Activated CD8-positive, alpha-beta memory T cell treated with anti-CD3 and anti-CD28 coated beads, Interleukin-2, amount 10 ng/mL, durations not matched to agents 7 days and 5 days (primary cell): ENCODE data around the gene ILK. TPM values are rescaled to one million over a fixed set of nuclear protein-coding genes. Genes with fewer than 3 reads are reported as not detected.

ENCODE experiments used
- ATAC-seq: fragments of 150-1000 bp; cut with Tn5 transposase; one replicate; pipeline ENCODE4 v1.10.0; 2021; ENCODE audit warnings: moderate library complexity
- CTCF ChIA-PET: fragments of 350-600 bp; sonication (Branson Sonifier 250); formaldehyde crosslinking; loops from one replicate; lab custom pipeline; 2021; ENCODE audit warnings: antibody characterized with exemption; lab: Charles Lee
- DNase-seq: peaks from one replicate; pipeline ENCODE4 v3.0.0-alpha.2; 2020
- H3K27ac Mint-ChIP-seq: one replicate; pipeline ENCODE4 v1.8.0; 2021; ENCODE audit warnings: mild to moderate bottlenecking, mixed read lengths
- H3K27me3 Mint-ChIP-seq: one replicate; pipeline ENCODE4 v1.8.0; 2021; ENCODE audit warnings: mixed read lengths
- H3K36me3 Mint-ChIP-seq: one replicate; pipeline ENCODE4 v1.8.0; 2021; ENCODE audit warnings: mild to moderate bottlenecking, mixed read lengths
- H3K4me1 Mint-ChIP-seq: one replicate; pipeline ENCODE4 v1.8.0; 2021; ENCODE audit warnings: mixed read lengths
- H3K4me3 Mint-ChIP-seq: one replicate; pipeline ENCODE4 v1.8.0; 2021; ENCODE audit warnings: mild to moderate bottlenecking, moderate library complexity, mixed read lengths
- H3K9me3 Mint-ChIP-seq: one replicate; pipeline ENCODE4 v1.8.0; 2022; ENCODE audit warnings: low read depth, mixed read lengths
- total RNA-seq, 2 experiments: library from RNA; stranded (reverse); gene quantifications; one replicate each; pipeline ENCODE4 v1.2.3, GENCODE V29; 2021

The ILK gene
- total RNA-seq, 2 experiments from 2014 or later = 151 to 161 TPM

- H3K9me3 Mint-ChIP-seq = no peaks in the 10 kb centered on the region
- CTCF ChIA-PET = interaction anchor here (1.0 to 3.8 kb wide), 21 partner anchors 9 to 225 kb away, joined by 3 to 41 read pairs (median 6); partner anchors contain the start of genes ARFIP2, MRPL17, TIMM10B and TPP1
- peak; percentile 54 for ATAC-seq
- no peaks in the 10 kb centered on the region for H3K27me3 Mint-ChIP-seq
- peaks cover 37% of the 10 kb centered on the region for H3K4me1 Mint-ChIP-seq
- no peak overlapping the region for H3K27ac Mint-ChIP-seq
- peaks cover 39% of the 10 kb centered on the region for H3K36me3 Mint-ChIP-seq
- H3K4me3 Mint-ChIP-seq = no peak overlapping the region
- peak; percentile 80 for DNase-seq
Measured at GRCh38 chr11:6604081-6604626, 580 bp downstream of the ILK start.

GRCh38 chr11:6604790-6605189 is 1.2 kb downstream of the ILK start:
- Mint-ChIP-seq H3K4me1 (peaks cover 37% of the 10 kb centered on the region), H3K27me3 (no peaks in the 10 kb centered on the region)
- no peak for ATAC-seq

DNA sequence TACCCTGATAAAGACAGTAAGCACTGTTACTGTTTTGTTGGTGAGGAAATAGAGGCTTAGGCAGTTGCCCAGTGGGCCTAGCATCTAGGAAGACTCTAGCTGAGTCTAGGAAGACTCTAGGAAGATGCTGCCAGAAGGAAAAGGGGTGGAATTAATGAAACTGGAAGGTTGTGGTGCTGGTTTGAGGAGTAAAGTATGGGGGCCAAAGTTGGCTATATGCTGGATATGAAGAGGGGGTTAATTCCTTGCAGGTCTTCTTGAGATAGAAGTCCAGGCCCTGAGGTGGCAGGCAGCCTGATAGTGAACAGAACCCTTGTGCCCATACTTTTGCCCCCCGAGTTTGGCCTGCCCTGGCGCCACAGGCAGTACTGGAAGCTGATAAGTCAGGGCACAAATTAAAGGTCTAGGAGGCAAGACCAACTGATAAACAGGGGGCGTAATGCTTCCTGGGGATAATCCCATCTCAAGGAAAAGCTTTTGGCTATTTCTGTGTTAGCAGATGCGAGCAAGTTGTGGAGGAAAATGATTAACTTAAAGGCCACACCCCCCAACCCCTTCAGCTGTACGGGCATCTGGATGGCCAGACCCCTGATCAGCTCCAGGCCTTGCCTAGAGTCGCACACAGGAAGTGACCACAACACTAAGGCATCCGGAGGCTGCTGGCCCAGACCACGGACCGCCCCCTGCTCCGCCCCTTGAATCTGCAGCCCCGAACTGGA is 3.1 kb downstream of the ILK start:
- CTCF ChIA-PET = interaction anchor here (0.8 to 3.3 kb wide), 6 partner anchors 11 to 228 kb away, joined by 3 to 18 read pairs (median 4); partner anchors contain the start of genes MRPL17 and TPP1
- H3K27ac Mint-ChIP-seq = no peak overlapping the region
- DNase-seq = peak; percentile 89
- peaks cover 53% of the 10 kb centered on the region for H3K4me1 Mint-ChIP-seq
- H3K9me3 Mint-ChIP-seq = no peaks in the 10 kb centered on the region
- ATAC-seq = peak; percentile 35
- H3K4me3 Mint-ChIP-seq = no peak overlapping the region
- H3K36me3 Mint-ChIP-seq = peaks cover 50% of the 10 kb centered on the region
- no peaks in the 10 kb centered on the region for H3K27me3 Mint-ChIP-seq

More at GRCh38 chr11:6604790-6605189, 1.2 kb downstream of the ILK start:
- Mint-ChIP-seq H3K4me3 (no peak overlapping the region), H3K36me3 (peaks cover 38% of the 10 kb centered on the region), H3K9me3 (no peaks in the 10 kb centered on the region), H3K27ac (no peak overlapping the region)
- DNase-seq = peak; percentile 22
- CTCF ChIA-PET = interaction anchor here (0.9 to 3.8 kb wide), 22 partner anchors 8 to 226 kb away, joined by 3 to 41 read pairs (median 6); partner anchors contain the start of genes ARFIP2, MRPL17, TIMM10B and TPP1

- Mint-ChIP-seq H3K27ac (peak overlapping the region; percentile 71), H3K27me3 (no peaks in the 10 kb centered on the region), H3K9me3 (no peaks in the 10 kb centered on the region), H3K36me3 (peaks cover 47% of the 10 kb centered on the region), H3K4me3 (peak overlapping the region; percentile 17), H3K4me1 (peaks cover 53% of the 10 kb centered on the region)
- CTCF ChIA-PET = interaction anchor here (0.8 to 3.3 kb wide), 6 partner anchors 11 to 228 kb away, joined by 3 to 18 read pairs (median 4); partner anchors contain the start of genes MRPL17 and TPP1
- DNase-seq (peak; percentile 34), ATAC-seq (no peak)
Measured at GRCh38 chr11:6607190-6607795, 3.7 kb downstream of the ILK start.

DNA sequence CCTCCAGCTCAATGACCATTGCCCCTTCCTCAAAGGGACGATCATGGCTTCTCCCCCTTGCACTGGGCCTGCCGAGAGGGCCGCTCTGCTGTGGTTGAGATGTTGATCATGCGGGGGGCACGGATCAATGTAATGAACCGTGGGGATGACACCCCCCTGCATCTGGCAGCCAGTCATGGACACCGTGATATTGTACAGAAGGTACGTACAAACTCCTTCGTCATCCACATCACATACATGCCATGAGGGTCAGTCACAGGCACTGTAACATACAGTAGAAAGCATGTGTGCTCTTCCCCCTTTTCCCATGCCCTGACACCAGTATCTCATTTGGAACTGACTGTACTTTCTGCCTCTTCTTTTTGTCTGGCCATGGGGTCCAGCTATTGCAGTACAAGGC is 4.4 kb downstream of the ILK start:
- Mint-ChIP-seq H3K4me1 (peaks cover 53% of the 10 kb centered on the region), H3K27me3 (no peaks in the 10 kb centered on the region), H3K36me3 (peaks cover 47% of the 10 kb centered on the region), H3K27ac (peak overlapping the region; percentile 71), H3K9me3 (no peaks in the 10 kb centered on the region), H3K4me3 (no peak overlapping the region)
- no peak for ATAC-seq
- CTCF ChIA-PET = interaction anchor here (1.3 to 3.3 kb wide), 5 partner anchors 10 to 98 kb away, joined by 4 to 18 read pairs (median 4); partner anchors contain the start of genes MRPL17 and TPP1
- peak; percentile 38 for DNase-seq

- Mint-ChIP-seq H3K9me3 (no peaks in the 10 kb centered on the region), H3K4me1 (peaks cover 53% of the 10 kb centered on the region), H3K27ac (peak overlapping the region; percentile 71), H3K36me3 (peaks cover 47% of the 10 kb centered on the region), H3K4me3 (no peak overlapping the region), H3K27me3 (no peaks in the 10 kb centered on the region)
- CTCF ChIA-PET = interaction anchor here (1.3 to 3.3 kb wide), 2 partner anchors 65 to 74 kb away, joined by 3 to 18 read pairs; partner anchors contain the start of gene MRPL17
- DNase-seq (peak; percentile 38), ATAC-seq (no peak)
Measured at GRCh38 chr11:6608726-6609501, 5.3 kb downstream of the ILK start.

DNA sequence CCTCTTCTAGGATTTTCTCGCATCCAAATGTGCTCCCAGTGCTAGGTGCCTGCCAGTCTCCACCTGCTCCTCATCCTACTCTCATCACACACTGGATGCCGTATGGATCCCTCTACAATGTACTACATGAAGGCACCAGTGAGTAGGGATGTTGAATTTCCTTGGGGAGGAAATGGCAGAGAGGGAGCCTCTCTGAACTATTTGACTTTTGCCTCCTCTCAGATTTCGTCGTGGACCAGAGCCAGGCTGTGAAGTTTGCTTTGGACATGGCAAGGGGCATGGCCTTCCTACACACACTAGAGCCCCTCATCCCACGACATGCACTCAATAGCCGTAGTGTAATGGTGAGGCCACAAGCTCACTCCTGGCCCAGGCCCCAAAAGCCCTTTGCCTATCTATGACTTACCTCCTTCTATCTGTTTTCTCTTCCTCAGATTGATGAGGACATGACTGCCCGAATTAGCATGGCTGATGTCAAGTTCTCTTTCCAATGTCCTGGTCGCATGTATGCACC is 6.0 kb downstream of the ILK start:
- ATAC-seq (no peak), DNase-seq (peak; percentile 39)
- H3K27me3 Mint-ChIP-seq = no peaks in the 10 kb centered on the region
- H3K9me3 Mint-ChIP-seq = no peaks in the 10 kb centered on the region
- H3K27ac Mint-ChIP-seq = no peak overlapping the region
- H3K36me3 Mint-ChIP-seq = peaks cover 47% of the 10 kb centered on the region
- peaks cover 53% of the 10 kb centered on the region for H3K4me1 Mint-ChIP-seq
- peak overlapping the region; percentile 15 for H3K4me3 Mint-ChIP-seq
- CTCF ChIA-PET = interaction anchor here (1.3 to 3.3 kb wide), 2 partner anchors 64 to 74 kb away, joined by 3 to 18 read pairs; partner anchors contain the start of gene MRPL17

DNA sequence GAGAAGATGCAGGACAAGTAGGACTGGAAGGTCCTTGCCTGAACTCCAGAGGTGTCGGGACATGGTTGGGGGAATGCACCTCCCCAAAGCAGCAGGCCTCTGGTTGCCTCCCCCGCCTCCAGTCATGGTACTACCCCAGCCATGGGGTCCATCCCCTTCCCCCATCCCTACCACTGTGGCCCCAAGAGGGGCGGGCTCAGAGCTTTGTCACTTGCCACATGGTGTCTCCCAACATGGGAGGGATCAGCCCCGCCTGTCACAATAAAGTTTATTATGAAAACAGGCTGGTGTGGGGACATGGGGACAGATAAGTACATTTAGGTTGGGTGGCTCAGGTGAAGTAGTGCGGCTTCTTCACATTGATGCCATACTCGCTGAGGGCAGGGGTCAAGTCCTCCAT is 7.0 kb downstream of the ILK start:
- Mint-ChIP-seq H3K4me3 (peak overlapping the region; percentile 15), H3K27me3 (no peaks in the 10 kb centered on the region), H3K4me1 (peaks cover 53% of the 10 kb centered on the region), H3K9me3 (no peaks in the 10 kb centered on the region), H3K36me3 (peaks cover 52% of the 10 kb centered on the region), H3K27ac (peak overlapping the region; percentile 91)
- CTCF ChIA-PET = interaction anchor here (1.3 to 2.9 kb wide), 3 partner anchors 58 to 73 kb away, joined by 3 to 24 read pairs (median 18); partner anchors contain the start of gene MRPL17
- no peak for ATAC-seq
- peak; percentile 43 for DNase-seq

GRCh38 chr11:6611092-6611962 is 7.8 kb downstream of the ILK start:
- Mint-ChIP-seq H3K36me3 (peaks cover 53% of the 10 kb centered on the region), H3K27me3 (no peaks in the 10 kb centered on the region), H3K4me1 (peaks cover 51% of the 10 kb centered on the region), H3K27ac (peak overlapping the region; percentile 91), H3K4me3 (no peak overlapping the region), H3K9me3 (no peaks in the 10 kb centered on the region)
- peak; percentile 57 for DNase-seq
- ATAC-seq = no peak
- CTCF ChIA-PET = interaction anchor here (0.9 to 3.1 kb wide), 15 partner anchors 12 to 232 kb away, joined by 3 to 24 read pairs (median 7); partner anchors contain the start of genes ARFIP2, MRPL17 and TIMM10B

- CTCF ChIA-PET = interaction anchor here (0.9 to 3.1 kb wide), 17 partner anchors 11 to 233 kb away, joined by 3 to 24 read pairs (median 6); partner anchors contain the start of genes ARFIP2, MRPL17 and TIMM10B
- Mint-ChIP-seq H3K27me3 (no peaks in the 10 kb centered on the region), H3K9me3 (no peaks in the 10 kb centered on the region), H3K36me3 (peaks cover 51% of the 10 kb centered on the region), H3K4me3 (no peak overlapping the region), H3K27ac (peak overlapping the region; percentile 91), H3K4me1 (peaks cover 45% of the 10 kb centered on the region)
- DNase-seq (no peak), ATAC-seq (no peak)
Measured at GRCh38 chr11:6611963-6612212, 8.3 kb downstream of the ILK start.

DNA sequence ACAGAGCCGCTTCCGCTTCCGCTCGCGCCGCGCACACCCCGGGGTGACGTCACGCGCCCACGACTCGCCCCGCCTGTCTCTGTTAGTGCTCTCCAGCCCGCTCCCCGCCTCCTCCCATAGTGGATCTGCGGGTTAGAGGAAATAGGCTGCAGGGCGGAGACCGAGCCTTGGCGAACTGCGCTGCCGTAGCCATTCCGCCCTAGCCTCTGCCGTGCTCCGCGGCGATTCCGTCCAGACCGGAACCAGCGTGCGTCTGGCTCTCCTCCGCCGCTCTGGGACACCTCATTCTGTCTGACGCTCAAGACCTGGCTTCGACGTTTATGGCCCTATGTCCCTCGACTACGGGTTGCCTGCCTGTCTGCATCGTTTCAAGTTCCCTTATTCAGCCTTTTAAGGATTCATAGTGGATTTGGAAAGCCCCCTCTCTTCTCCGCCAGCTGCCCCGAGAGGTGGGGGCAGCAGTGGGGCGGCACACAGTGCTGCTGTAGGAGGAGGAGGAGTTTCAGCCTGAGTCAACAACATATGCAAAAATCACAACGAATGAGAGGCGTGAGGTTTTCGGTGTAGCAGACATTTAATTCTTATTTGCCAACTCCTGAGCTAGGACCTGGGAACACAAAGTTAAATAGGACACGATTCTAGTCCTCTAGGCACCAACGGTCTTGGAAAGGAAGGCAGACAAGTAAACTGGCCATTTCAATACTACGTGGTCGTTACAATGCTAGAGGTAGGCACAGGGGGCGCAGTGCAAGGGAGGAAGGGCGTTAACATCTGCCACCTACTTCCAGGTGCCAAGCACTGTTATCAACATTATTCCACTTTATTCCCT is 8.9 kb downstream of the ILK start, which contains the start of gene TAF10:
TAF10 (minus strand) TSS at position 4 of the 829 bp plus-strand sequence. CDS start 27 bp downstream, outside the sequence.
- Mint-ChIP-seq H3K27me3 (no peaks in the 10 kb centered on the region), H3K4me1 (peaks cover 41% of the 10 kb centered on the region)

More for the DNA sequence above, 8.9 kb downstream of the ILK start, which contains the start of gene TAF10:
- DNase-seq (peak; percentile 97), ATAC-seq (peak; percentile 92)
- Mint-ChIP-seq H3K36me3 (peaks cover 49% of the 10 kb centered on the region), H3K4me3 (no peak within 1 kb of the TSS), H3K27ac (peak within 1 kb of the TSS; percentile 91), H3K9me3 (no peaks in the 10 kb centered on the region)
- CTCF ChIA-PET = interaction anchor here (0.7 to 3.1 kb wide), 21 partner anchors 8 to 233 kb away, joined by 3 to 24 read pairs (median 6); partner anchors contain the start of genes ARFIP2, ILK, MRPL17 and TIMM10B
